Putamen (tissue), 1 donor: ENCODE measurements around the gene RPH3AL.
"Not testable (repeated sequence)": the region's sequence is repeated elsewhere in the genome, so short reads cannot be mapped to it uniquely, and the experiment has no call there.

Source experiments
- DNase-seq: peaks from one replicate; pipeline ENCODE4 v3.0.0-alpha.2; 2016; ENCODE audit warnings: low spot score

The RPH3AL gene

DNA sequence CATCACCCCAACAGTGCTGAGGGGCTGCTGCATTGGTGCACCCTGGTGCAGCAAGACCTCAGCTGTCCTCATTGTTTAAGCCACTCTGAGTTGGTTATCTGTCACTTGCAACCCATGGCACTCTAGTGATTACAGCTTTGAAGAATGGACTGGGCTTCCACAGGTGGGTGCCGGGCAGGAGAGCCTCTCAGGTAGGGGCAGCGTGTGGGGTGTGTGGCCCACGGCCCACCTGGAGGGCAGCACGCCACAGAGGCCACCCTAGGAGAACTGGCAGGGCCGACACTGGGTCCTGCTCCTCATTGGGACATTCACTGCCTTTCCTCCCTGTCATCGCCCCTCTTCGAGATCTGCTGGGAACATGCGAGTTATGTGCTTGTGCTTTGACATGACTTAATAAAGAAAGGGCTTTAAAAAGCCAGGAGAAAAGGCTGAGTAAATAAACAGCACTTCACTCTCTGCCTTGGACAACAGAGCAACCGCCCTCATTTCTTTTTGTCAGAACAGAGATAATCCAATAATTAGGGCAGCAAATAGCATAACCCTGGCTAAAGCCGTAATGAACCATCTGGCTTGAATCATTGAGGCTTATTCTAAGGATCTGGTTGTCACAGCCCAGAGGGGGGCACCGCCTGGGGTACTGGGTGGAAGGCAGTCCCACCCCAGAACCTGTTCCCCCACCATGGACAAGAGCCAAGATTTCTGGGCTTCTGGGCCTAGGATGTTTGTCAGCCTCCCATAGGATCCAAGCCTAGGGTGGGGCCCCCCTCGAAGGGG is 174.1 kb downstream of the RPH3AL start:
- no peak for DNase-seq

DNA sequence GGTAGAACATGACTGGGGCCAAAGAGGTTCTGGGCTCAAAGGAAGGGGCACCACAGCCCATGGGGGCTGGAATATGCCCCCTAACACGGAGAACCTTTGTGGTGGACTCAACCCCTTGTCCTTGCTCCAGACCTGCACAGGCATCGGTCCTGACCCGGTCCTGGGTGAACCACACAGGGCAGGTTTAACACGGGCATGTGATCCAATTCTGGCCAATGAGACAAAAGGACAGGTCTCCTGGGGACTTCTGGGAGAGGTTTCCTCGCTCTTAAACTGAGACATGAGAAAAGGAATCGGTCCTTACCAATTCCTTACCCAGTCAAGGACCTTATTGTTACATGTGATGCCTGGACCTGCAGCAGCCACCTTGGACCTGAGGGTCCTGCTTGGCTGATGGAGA is 174.8 kb downstream of the RPH3AL start:
- DNase-seq = no peak

DNA sequence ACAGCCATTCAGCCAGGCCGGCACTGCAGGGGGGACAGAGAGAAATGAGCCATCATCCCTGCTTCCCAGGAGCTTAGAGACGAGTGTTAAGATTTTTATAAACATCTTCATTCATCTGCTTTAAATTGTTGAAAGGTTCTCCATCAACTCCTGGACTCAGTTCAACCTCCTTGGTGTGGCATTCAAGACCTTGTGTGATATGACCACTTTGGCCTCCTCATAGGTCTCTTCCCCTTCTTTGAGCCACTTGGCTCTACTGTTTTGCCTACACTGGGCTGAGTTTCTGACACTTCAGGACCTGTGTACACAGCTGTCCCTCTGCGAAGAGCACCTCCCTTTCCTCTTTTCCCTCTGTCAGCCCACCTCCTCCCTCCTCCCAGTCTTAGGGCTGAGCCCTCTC is 175.5 kb downstream of the RPH3AL start:
- DNase-seq = no peak

DNA sequence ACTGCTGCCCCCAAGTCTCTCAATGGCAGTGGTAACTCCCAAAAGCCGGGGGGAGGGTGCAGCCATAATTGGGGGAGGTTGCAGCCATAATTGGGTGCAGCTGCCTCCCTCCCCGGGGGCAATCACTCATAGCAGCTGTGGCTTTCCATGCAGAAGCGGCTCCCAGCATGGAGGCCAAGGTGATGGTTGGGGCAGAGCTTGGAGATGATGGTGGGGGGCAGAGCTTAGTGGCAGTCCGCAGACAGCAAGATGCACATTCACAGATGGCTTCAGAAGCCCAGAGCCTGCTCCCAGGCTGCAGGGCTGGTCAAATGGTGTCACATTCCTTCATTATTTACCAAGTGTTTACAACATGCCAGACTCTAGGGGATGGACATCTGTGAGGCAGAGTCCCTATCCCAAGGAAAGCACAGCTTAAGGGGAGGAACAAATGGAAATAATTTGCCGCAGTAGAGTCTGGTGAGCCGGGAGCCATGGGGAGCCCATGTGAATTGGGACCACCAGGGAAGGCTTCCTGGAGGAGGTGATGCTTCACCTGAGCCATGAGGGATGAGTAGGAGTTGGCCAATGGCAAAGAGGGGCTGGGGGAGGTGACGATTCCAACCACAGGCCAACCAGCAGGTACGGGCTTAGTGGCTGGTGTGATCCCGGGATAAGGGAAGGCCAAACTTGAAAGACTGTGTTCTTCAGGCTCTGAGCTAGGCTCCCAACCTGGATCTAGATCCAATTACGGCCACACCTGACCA is 179.3 kb downstream of the RPH3AL start:
- no peak for DNase-seq

DNA sequence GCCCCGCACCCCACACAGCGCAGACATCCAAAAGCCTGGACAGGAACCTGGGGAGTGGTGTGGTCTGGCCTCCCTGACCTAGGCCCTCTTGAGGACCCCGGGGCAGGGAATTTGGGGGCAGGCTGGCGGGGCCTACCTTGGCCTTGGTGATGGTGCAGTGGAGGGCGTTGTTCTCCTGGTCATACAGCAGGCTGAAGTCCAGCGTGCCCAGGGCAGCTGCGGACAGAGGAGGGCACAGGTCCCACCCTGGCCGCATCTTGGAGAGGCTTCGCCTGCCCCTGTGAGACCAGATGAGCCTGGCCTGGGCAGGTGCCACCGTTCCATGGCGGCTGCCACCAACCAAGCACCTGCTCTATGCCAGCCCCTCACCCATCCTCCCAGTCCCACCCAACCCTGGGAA is 180.2 kb downstream of the RPH3AL start:
- no peak for DNase-seq

DNA sequence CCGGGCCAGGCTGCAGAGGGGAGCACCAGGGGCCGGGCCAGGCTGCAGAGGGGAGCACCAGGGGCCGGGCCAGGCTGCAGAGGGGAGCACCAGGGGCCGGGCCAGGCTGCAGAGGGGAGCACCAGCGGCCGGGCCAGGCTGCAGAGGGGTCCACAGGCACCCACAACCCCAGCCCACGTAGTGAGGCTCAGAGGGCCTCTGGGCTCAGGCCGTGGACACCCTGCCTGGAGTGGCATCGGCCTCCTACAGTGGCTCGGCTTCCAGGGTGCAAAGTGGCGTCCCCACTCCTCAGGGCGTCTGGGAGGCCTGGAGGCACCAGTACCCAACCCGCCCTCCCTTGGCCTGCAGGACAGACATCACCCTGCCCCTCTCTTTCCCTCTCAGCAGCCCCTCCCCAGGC is 180.7 kb downstream of the RPH3AL start:
- DNase-seq = no peak

DNA sequence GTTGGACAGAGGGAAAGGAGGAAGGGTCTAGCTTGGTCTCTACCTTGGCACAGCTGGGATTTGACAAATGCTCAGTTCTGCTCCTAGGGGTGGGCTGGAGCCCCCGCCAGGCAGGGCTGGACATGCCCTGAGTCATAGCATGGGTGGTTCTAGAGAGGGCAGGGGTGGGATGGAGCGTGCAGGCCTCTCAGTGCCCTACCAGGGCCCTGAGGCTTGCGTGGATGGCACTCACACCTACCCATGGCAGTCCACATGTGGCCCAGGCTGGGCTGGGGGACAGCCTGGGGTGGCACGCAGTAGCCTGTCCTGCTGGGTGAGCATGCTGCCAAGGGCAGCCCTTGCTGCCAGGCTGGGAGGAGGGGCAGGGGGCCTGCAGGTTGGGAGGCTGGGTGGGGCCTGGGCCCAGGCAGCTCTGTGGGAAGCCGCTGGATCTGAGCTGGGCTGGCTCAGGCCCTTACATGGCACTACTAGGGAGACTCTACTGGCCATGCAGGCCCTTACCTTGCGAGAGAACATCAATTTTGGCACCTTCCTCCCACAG is 182.4 kb downstream of the RPH3AL start:
- no peak for DNase-seq

DNA sequence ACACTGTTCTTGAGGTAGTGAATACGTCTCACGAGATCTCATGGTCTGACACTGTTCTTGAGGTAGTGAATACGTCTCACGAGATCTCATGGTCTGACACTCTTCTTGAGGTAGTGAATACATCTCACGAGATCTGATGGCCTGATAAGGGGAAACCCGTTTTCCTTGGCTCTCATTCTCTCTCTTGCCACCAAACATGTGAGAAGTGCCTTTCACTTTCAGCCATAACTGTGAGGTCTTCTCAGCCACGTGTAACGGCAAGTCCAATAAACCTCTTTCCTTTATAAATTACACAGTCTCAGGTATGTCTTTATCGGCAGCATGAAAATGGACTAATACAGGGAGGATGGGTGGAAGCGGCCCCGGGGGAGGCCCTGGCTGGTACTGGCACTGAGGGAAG is 184.0 kb downstream of the RPH3AL start:
- not testable (repeated sequence) for DNase-seq

DNA sequence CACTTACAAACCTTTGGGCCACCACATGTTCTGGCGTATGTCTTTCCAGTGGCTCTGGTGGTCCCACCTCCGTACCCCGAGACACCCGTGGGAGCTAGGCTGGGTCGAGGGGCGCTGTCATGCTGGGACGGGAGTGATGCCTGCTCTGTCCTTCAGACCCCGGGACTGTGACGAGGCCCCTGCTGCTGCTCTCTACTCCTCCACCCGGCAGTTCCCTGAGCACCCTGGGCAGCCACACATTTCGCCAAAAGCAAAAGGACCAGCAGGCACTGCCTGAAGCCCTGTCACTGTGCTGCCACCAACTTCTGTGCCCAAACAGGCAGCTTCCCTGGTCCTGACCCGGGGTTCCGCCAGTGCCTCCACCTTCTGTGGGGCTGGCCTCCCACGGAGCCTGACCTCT is 186.7 kb downstream of the RPH3AL start:
- no peak for DNase-seq

DNA sequence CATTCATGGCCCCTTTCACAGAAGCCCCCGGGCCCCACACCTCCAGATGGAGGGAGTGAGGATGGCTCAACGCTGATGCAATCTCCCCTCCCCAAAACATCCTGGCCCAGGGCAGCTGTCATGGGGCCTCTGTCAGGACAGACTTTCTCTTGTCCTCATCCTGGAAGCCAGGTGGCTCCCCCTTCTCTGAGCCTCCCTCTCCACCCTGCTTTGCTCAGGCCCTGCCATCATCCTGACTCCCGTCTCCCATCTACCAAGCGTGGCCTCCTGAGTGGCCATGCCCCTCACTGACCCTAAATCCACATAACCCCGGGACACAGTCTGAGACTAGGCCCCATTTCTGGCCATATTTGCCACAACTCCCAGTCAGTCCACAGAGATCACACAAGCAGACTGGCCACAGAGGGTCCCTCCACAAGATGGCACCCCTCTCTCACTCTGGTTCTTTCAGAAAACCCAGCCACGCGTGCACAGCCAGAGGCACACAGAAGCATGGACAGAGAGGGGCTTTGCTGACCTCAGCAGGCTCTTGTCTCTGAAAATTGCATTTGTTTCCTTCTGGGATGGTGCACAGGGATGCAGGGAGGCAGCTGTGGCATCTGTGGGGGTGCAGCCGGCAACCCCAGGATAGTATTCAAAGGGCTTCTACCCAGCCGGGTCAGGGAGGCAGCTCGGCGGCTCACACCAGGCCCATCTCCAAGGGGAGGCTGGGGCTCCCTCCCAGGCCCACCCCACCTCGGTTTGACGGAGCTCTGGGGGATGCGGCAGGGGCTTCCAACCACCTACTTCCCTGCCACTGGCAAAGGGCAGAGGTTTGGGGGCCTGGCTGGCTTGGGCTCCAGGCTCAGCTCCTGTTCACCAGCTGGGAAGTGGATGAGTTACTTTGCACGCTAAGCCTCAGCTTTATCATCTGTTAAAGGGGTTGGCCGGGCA is 188.0 kb downstream of the RPH3AL start:
- DNase-seq = peak; percentile 41

DNA sequence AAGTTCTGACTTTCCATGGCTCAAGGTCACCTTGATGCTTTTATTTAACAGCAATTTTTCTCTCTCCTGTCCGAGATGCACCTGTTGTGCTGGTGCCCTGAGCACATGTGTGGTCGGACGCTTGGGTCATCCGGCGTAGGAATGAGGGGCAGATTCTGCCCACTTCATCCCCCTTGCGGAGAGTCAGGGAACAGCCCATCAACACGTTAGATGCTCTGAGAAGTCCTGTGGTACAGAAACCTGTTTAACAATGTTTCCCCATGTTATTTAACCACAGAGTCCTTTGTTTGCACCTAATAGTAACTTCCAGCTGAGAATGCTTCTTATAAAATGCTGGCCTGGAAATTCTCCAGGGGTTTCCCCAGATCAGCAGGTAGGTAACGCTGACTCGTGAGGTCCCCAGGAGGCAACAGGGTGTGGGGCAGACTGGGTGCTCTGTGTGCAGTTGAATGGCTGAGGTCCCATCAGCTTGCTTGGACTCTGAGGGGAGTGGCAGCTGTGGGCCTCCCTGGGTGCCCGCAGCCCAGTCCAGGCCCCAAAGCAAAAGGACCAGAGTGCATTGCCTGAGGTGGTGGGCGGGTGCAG is 189.0 kb downstream of the RPH3AL start:
- DNase-seq = no peak

DNA sequence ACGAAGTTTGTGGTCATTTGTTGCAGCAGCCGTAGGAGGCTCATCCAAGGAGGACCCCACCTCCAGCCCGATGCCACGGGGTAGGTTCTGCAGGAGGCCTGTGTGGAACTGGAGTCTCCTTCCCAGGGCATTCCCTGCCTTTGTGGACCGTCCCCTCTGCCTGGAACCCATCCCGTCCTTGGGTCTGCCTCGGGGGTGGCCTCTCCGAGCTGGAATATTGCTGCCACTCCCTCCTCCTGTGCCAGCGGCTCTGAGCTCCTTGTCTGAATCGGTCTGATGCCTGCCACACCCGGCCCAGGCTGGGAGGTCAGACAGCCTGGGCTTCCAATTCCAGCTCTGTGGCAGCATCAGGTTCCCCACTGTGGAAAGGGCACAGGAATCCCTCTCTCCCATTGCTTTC is 189.9 kb downstream of the RPH3AL start:
- no peak for DNase-seq
